GM18868 (cell line): ENCODE results near the gene PTDSS2.
A peak's percentile ranks its signal among the peaks of the same experiment; 100 is the strongest.
"Not testable (repeated sequence)": the region's sequence is repeated elsewhere in the genome, so short reads cannot be mapped to it uniquely, and the experiment has no call there.

Source experiments
- ATAC-seq: cut with Tn5 transposase; IDR thresholded peaks from one replicate; pipeline ENCODE4 v1.9.1; 2021; ENCODE audit warnings: mild to moderate bottlenecking, moderate library complexity; ENCODE audit not compliant: unreplicated experiment

The PTDSS2 gene

GRCh38 chr11:502288-503178 is 52.5 kb downstream of the PTDSS2 start:
- no peak for ATAC-seq

GRCh38 chr11:503179-503981 is 53.3 kb downstream of the PTDSS2 start:
- no peak for ATAC-seq

- ATAC-seq = no peak
These were observed 54.2 kb downstream of the PTDSS2 start for GRCh38 chr11:504053-504993.

GRCh38 chr11:504994-505344 is 54.9 kb downstream of the PTDSS2 start:
- no peak for ATAC-seq

- ATAC-seq = peak; percentile 68
These were observed 56.3 kb downstream of the PTDSS2 start for GRCh38 chr11:506238-506994.

- ATAC-seq = peak; percentile 43
These were observed 57.1 kb downstream of the PTDSS2 start, which contains the start of gene RNH1 for GRCh38 chr11:506995-507726. Gene RNH1 (minus strand): TSS chr11:507242. CDS start chr11:502162, 5,080 bp downstream.

- ATAC-seq = no peak
These were observed 57.8 kb downstream of the PTDSS2 start for GRCh38 chr11:507727-508515.

DNA sequence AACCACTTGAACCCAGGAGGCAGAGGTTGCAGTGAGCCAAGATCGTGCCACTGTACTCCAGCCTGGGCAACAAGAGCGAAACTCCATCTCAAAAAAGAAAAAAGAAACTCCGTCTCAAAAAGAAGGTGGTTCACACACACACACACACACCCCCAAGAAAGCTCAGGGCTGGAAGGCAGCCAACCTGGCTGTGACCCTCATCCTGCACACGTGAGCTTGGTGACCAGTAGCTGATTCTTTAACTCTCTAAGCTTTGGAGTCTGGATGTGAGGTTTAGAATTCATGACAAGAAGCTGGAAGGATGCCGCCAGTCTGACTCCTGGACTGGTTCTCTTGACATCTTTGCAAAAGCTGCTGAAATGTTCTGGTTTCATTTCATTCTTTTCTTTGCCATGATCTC is 58.9 kb downstream of the PTDSS2 start:
- no peak for ATAC-seq

- ATAC-seq = no peak
These were observed 62.9 kb downstream of the PTDSS2 start for GRCh38 chr11:512761-513595.

DNA sequence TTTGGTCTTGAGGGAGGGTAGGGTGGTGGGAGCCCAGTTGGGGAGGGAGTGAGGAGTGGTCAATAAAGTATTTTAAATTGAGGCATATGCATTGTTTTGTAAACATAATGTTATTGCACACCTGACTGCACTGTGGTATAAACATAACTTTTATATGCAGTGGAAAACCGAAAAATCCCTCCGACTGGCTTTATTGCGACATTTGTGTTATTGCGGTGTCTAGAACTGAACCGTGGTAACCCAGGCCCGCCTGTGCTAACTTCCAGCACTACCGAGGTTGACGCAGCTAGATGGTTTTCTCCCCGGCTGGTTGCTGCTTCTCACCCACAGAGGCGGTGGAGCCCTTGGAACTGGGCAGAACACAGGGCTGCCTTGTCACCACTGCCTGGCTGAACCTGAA is 64.5 kb downstream of the PTDSS2 start:
- ATAC-seq = no peak

- ATAC-seq = no peak
These were observed 65.1 kb downstream of the PTDSS2 start for GRCh38 chr11:515131-515530.

GRCh38 chr11:516400-516799 is 66.3 kb downstream of the PTDSS2 start:
- ATAC-seq = no peak

DNA sequence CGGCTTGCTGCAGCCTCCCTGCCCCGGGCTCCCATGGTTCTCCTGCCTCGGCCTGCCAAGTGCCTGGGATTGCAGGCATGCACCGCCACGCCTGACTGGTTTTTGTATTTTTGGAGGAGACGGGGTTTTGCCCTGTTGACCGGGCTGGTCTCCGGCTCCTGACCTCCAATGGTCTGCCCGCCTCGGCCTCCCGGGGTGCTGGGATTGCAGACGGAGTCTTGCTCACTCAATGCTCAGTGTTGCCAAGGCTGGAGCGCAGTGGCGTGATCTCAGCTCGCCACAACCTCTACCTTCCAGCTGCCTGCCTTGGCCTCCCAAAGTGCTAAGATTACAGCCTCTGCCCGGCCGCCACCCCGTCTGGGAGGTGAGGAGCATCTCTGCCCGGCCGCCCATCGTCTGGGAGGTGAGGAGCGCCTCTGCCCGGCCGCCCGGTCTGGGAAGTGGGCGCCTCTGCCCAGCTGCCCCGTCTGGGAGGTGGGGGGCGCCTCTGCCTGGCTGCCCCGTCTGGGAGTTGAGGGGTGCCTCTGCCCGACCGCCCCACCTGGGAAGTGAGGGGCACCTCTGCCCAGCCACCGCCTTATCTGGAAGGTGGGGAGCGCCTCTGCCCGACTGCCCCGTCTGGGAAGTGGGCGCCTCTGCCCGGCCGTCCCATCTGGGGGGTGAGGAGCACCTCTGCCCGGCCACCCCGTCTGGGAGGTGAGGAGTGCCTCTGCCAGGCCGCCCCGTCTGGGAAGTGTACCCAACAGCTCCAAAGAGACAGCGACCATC is 67.0 kb downstream of the PTDSS2 start:
- not testable (repeated sequence) for ATAC-seq

DNA sequence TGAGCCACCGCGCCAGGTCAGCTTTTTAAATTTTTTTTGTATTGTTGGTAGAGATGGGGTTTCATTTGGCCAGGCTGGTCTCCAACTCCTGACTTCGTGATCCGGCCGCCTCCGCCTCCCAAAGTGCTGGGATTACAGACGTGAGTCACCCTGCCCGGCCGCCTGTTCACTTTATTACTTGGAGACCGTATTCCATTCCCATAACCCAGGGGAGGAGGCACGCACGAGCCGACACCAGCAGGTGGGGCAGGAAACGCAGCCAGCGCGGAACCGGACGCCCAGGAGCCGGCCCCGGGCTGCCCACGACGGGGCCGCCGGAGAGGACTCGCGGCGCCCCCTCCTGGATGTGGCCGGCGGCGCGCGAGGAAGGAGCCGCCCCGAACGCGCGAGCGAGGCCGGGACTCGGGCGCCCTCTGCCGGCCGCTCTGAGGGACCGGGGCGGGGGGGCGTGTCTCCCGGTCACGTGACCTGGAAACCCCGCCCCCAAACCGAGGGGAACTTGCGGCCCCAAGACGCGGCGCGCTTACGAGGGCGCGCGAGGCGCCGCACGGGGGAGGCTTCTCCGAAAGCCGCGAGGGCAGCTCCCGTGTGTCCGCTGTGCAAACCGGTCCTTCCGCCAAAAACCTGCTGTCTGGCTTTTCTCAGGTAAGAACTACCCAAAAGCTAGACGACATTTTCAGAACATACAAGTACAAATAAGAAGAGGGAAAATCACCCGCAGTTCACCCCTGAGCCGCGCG is 68.6 kb downstream of the PTDSS2 start:
- ATAC-seq = peak; percentile 52

DNA sequence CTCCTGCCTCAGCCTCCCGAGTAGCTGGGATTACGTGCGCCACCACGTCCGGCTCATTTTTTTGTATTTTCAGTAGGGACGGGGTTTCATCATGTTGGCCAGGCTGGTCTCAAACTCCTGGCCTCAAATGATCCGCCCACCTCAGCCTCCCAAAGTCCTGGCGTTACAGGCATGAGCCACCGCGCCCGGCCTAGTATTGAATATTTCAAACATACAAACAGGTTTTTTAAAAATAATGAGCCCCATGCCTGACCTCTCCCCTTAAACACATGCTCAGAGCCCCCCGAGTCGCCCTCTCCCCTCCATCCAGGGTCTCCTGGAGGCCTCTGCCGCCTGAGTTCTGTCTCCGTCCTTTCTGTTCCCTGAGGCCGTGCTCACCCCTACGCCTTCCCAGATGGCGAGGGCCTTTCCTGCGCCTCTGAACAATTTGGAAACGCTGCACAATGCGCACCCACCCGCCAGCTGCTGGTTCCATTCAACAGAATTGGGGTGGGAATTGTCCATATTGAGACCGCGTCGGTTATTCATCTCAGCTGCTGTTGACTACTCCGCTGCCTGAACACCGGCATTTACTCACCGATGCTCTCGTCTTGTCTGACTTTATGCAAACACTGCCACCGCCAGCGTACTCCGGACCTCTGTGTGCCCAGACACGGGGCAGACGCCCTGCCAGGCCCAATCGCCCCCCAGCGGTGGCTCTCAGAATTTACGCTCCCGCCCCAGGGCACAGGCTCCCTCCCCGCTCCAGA is 70.5 kb downstream of the PTDSS2 start:
- no peak for ATAC-seq
